ENCODE results near the gene GFRA4. TPM values are rescaled to one million over a fixed set of nuclear protein-coding genes. Genes with fewer than 3 reads are reported as not detected.

Gene GFRA4
- polyA plus RNA-seq, 2 of the 4 experiments (the other 2 are of a cell fraction): not detected

DNA sequence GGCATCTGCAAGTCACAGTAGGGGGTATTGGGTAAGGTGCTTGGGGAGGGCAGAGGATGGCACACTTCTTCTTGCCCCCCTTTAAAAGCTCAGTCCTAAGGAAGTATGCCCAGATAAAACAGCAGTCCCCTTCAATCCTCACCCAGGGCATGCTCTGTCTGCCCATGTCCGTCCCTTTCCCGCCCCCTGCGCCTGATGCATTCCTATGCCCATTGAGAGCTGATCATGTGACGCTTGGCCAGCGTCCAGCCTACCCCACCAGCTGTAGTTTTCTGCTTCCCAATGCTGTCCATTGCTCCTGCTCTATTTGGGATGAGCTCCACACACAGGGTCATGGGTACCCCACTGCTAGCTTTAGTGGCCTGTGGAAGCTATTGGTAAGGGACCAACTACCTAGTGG, 40.9 kb upstream of the GFRA4 start:
- DNase-seq (ENCODE audit: low read depth in 1 of 2, low spot score in 1 of 2): no peak
- Histone ChIP-seq H3K27ac (no peak overlapping the region), H3K4me3 (no peak overlapping the region), H3K9me3 (no peaks in the 10 kb centered on the region), H3K4me1 (no peaks in the 10 kb centered on the region), H3K4me2 (no peak overlapping the region)
- TF ChIP-seq PHF8 (IDR thresholded peaks at IDR 0.05; ENCODE audit: borderline replicate concordance, low read depth) (no peak), ZNF302 (CRISPR knock-in tag; IDR thresholded peaks at IDR 0.05) (no peak)
- TF ChIP-seq, protein P1, sequence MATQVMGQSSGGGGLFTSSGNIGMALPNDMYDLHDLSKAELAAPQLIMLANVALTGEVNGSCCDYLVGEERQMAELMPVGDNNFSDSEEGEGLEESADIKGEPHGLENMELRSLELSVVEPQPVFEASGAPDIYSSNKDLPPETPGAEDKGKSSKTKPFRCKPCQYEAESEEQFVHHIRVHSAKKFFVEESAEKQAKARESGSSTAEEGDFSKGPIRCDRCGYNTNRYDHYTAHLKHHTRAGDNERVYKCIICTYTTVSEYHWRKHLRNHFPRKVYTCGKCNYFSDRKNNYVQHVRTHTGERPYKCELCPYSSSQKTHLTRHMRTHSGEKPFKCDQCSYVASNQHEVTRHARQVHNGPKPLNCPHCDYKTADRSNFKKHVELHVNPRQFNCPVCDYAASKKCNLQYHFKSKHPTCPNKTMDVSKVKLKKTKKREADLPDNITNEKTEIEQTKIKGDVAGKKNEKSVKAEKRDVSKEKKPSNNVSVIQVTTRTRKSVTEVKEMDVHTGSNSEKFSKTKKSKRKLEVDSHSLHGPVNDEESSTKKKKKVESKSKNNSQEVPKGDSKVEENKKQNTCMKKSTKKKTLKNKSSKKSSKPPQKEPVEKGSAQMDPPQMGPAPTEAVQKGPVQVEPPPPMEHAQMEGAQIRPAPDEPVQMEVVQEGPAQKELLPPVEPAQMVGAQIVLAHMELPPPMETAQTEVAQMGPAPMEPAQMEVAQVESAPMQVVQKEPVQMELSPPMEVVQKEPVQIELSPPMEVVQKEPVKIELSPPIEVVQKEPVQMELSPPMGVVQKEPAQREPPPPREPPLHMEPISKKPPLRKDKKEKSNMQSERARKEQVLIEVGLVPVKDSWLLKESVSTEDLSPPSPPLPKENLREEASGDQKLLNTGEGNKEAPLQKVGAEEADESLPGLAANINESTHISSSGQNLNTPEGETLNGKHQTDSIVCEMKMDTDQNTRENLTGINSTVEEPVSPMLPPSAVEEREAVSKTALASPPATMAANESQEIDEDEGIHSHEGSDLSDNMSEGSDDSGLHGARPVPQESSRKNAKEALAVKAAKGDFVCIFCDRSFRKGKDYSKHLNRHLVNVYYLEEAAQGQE (IDR thresholded peaks at IDR 0.05): no peak
- no peak for FAIRE-seq
- ChIA-PET POLR2A (no interaction called here), CTCF (interaction anchor here (1.0 to 72.1 kb wide), 4 partner anchors 26 to 114 kb away, joined by 3 to 2233 read pairs (median 1118); partner anchors contain the start of genes ADAM33, ADISSP, CENPB and GFRA4)
- WGBS (ENCODE audit: missing lambda C conversion rate): 14% methylated on average over 5 of the region's 5 CpGs
- ATAC-seq: no peak

DNA sequence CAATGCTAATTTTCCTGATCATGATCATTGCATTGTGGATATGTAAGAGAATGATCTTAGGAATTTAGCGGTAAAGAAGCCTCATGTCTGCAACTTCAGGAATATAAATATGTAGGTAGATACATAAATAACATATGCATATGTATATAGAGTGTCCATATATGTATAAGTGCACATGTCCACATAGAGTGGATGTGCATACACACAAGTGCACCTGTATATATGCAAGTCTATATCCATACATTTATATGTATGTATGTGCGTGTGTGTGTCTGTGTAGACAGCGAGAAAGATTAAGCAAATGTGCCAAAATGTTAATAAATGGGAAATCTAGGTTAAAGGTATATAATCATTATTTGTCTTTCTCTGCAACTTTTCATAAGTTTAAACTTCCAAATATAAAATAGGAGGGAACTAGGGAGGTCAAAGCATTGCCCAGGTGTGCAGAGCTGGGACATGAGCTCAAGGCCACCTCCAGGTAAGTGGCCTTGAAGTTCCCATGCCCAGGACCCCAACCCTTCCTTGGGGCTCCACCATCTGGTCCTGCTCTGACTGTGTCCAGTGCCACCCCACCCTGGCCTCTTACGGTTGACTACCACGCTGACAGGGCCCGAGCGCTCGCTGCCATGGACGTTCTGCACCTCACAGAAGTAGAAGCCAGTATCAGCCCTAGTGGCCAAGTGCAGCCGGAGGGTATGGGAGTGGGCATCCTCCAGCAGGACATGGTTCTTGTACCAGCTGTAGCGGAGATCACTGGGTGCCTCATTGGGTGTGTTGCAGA, 39.6 kb upstream of the GFRA4 start:
- H3K27ac ChIP-seq: no peak overlapping the region
- DNase-seq (ENCODE audit: low read depth in 1 of 2, low spot score in 1 of 2) (no peak), FAIRE-seq (peak; percentile 28), ATAC-seq (no peak)
- ChIA-PET POLR2A (no interaction called here), CTCF (interaction anchor here (1.0 to 72.1 kb wide), 3 partner anchors 24 to 123 kb away, joined by 3 to 2233 read pairs (median 2233); partner anchors contain the start of genes ADAM33, ADISSP, GFRA4 and HSPA12B)
- no peaks in the 10 kb centered on the region for H3K4me1 ChIP-seq
- no peak overlapping the region for H3K4me3 ChIP-seq
- TF ChIP-seq, protein P2, sequence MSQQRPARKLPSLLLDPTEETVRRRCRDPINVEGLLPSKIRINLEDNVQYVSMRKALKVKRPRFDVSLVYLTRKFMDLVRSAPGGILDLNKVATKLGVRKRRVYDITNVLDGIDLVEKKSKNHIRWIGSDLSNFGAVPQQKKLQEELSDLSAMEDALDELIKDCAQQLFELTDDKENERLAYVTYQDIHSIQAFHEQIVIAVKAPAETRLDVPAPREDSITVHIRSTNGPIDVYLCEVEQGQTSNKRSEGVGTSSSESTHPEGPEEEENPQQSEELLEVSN (IDR thresholded peaks at IDR 0.05; ENCODE audit: borderline replicate concordance, low read depth): no peak
- no peak overlapping the region for H3K4me2 ChIP-seq
- WGBS (ENCODE audit: missing lambda C conversion rate): 72% methylated on average over 11 of the region's 11 CpGs
- no peaks in the 10 kb centered on the region for H3K9me3 ChIP-seq

DNA sequence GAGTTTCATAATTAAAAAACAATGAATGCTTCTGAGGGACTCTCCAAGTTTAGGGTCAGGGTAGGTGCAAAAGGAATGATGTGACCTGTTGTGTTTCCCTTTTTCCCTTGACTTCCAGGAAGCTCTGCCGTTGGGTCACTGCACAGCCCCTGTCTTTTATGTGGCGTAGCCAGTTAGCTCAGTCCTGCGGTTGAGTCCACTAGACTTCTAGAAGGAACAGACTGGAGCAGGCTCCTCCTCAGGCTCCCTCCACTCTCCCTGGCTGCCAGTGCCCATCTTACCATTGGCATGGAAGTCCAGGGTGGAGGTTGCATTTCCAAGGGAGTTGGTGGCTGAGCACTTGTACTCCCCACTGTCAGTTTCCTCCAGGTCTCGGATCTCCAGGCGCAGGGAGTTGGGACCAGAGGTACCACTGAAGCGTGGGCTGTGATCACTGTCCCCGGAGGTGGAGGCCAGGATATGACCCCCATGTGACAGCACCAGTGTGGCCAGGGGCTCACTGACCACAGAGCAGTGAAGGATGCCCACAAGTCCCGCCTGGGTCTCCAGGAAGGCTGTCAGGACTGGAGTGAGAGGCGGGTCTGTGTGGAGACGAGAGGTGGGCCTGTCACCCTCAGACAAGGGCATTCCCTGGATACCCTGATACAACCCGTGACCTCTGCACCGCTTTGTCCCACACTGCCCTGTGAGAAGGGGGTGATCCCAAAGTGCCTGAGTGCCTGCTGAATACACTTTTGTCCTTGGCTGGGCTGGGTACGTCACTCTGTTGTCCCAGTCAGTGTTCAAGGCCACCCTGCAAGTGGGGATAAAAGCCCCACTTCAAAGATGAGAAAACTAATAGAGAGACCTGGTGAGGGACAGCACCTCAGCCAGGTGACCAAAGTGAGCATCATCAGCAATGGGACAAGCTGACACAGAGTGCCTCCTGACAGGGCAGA, 38.1 kb upstream of the GFRA4 start:
- FAIRE-seq (no peak), DNase-seq (ENCODE audit: low read depth in 1 of 2, low spot score in 1 of 2) (no peak), ATAC-seq (no peak)
- no peak overlapping the region for H3K4me3 ChIP-seq
- H3K4me2 ChIP-seq: no peak overlapping the region
- CTCF ChIA-PET: interaction anchor here (1.0 to 72.1 kb wide), 6 partner anchors 9 to 121 kb away, joined by 3 to 2233 read pairs (median 96); partner anchors contain the start of genes ADAM33, ADISSP, AP5S1 and GFRA4
- WGBS (ENCODE audit: missing lambda C conversion rate): 64% methylated on average over 13 of the region's 13 CpGs
- 0 out of 3 replicates have a peak, but pooled peaks cover 2% of the 10 kb centered on the region for H3K9me3 ChIP-seq
- TF ChIP-seq RCOR1 (IDR thresholded peaks at IDR 0.05; ENCODE audit: low read depth, low read length) (no peak), ESRRA (IDR thresholded peaks at IDR 0.05; ENCODE audit: borderline replicate concordance, low read length) (no peak), CBX2 (IDR thresholded peaks at IDR 0.05; ENCODE audit: borderline replicate concordance, low read depth) (no peak), JUN (IDR thresholded peaks at IDR 0.05) (no peak), FOSL2 (IDR thresholded peaks at IDR 0.05) (no peak), FOSL2 (CRISPR knock-in tag; IDR thresholded peaks at IDR 0.05) (no peak), GATA3 (IDR thresholded peaks at IDR 0.05; ENCODE audit: borderline replicate concordance) (no peak), RFX5 (IDR thresholded peaks at IDR 0.05) (no peak), MAZ (IDR thresholded peaks at IDR 0.05; ENCODE audit: borderline replicate concordance, low read depth, low read length) (no peak)
- TF ChIP-seq, protein P3, sequence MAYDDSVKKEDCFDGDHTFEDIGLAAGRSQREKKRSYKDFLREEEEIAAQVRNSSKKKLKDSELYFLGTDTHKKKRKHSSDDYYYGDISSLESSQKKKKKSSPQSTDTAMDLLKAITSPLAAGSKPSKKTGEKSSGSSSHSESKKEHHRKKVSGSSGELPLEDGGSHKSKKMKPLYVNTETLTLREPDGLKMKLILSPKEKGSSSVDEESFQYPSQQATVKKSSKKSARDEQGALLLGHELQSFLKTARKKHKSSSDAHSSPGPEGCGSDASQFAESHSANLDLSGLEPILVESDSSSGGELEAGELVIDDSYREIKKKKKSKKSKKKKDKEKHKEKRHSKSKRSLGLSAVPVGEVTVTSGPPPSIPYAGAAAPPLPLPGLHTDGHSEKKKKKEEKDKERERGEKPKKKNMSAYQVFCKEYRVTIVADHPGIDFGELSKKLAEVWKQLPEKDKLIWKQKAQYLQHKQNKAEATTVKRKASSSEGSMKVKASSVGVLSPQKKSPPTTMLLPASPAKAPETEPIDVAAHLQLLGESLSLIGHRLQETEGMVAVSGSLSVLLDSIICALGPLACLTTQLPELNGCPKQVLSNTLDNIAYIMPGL (CRISPR knock-in tag; IDR thresholded peaks at IDR 0.05; ENCODE audit: borderline replicate concordance): no peak
- TF ChIP-seq, protein P4, sequence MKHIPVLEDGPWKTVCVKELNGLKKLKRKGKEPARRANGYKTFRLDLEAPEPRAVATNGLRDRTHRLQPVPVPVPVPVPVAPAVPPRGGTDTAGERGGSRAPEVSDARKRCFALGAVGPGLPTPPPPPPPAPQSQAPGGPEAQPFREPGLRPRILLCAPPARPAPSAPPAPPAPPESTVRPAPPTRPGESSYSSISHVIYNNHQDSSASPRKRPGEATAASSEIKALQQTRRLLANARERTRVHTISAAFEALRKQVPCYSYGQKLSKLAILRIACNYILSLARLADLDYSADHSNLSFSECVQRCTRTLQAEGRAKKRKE (CRISPR knock-in tag; IDR thresholded peaks at IDR 0.05; ENCODE audit: low read depth): no peak
- no peak overlapping the region for H3K27ac ChIP-seq
- POLR2A ChIA-PET: no interaction called here
- no peaks in the 10 kb centered on the region for H3K4me1 ChIP-seq
